Glomerular endothelial cell (primary cell): ENCODE data around the gene ADD1. TPM values are rescaled to one million over a fixed set of nuclear protein-coding genes. Genes with fewer than 3 reads are reported as not detected.

Source experiments
- DNase-seq: peaks from one replicate; pipeline ENCODE4 v3.0.0-alpha.2; 2011; ENCODE audit warnings: low read depth, low spot score; ENCODE audit errors: extremely low read depth
- total RNA-seq: library from RNA; depleted of rRNA; stranded (reverse); fragments of >200 nt; gene quantifications from 2 replicates; pipeline ENCODE4 v1.2.3, GENCODE V29; 2015

The ADD1 gene
- total RNA-seq, result 242 and 265 TPM in 2 replicates

DNA sequence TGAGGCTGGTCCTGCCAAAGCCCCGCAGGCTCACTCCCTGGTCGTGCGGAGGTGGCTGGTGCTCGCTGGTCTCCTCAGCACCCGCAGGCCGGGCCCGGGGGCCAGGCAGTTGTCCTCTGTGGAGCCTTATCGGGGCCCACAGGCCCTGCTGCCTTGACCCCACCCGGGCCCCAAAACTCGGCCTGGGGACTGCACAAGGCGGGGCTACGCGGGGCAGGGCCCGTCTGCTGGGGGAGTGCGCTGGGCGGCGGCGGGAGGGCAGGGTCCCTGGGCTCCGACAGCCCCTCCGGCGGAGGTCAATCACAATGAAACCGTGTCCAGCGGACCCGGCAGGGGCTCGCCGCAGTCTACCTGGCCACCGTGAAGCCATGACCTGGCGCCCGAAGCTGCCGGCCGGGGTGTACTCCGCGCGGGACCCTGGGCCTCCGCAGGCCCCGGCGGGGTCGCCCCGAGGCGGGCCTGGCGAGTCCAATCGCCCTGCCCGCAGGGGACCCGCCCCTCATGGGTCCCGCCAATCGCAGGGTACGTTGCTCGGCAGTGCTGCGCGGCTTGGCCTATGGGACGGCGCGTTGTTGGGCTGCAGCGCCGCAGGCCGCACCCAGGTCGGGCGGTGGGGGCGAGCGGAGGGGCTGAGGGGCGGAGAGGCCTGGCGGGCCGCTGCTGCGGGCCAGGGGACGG lies at the start of gene ADD1:
Gene ADD1 (plus strand): TSS at position 582 of the 678 bp plus-strand sequence. CDS start 32,072 bp downstream, outside the sequence.
- DNase-seq, result no peak

DNA sequence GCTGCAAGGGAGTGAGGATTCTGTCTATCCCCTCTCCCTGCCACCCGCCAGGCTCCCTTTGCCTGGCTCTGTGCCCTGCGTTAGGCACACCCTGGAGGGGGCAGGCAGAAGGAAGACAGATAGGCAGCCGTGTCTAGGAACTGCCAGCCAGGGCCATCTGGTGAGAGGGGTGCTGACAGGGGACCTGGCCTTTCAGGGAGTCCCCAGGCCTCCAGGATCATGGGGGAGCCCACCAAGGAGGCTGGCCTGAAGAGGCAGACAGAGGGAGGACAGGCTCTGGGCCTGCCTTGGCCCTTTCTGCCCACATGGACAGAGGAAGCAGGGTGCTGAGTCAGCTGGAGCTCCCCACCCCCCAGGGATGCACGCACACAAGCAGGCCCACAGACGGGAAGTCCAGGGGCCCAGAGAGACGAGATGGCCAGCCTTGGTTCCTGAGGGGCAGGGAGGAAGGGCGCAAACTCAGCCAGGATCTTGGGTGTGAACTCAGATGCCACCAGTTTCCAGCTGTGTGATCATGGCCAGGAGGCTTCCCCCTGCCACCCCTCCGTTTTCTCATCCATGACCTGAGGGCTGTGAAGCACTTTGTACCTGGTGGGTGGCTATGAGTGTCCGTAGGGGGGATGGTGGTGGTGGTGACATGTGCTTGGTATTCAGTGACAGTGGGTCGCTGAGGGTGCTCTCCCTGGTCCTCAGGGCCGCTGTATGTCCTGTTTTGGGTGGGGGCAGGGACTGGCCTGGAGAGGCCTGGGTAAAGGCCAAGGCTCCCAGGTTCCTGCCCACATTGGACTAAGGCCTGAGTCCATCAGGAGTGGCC lies 49.0 kb upstream of the ADD1 start:
- DNase-seq, result no peak

DNA sequence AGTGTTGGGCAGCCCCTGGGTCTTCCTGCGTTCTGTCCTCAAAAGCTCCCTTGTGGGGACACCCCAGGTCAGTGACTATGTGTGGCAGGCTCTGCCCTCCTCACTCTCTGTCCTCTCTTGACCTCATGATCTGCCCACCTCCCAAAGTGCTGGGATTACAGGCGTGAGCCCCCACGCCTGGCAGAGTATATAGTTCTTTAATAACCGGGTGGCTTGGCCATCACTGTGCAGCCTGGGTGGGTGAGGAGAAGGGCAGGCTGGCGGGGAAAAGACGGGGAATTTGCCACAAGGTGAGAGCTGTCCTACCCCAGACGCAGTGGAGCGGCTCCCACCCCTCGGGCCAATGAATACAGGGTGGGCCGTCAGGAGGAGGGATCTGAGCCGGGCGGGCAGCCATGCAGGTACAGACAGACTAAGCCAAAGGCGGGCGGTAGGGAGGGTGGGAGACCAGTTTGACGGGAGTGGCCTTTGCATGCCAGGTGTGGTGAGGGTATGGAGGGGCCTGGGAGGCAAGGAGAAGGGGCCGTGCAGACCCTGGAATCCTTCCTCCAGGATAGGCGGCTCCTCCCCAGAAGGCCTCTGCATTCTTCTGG lies 48.2 kb upstream of the ADD1 start:
- DNase-seq, result no peak

DNA sequence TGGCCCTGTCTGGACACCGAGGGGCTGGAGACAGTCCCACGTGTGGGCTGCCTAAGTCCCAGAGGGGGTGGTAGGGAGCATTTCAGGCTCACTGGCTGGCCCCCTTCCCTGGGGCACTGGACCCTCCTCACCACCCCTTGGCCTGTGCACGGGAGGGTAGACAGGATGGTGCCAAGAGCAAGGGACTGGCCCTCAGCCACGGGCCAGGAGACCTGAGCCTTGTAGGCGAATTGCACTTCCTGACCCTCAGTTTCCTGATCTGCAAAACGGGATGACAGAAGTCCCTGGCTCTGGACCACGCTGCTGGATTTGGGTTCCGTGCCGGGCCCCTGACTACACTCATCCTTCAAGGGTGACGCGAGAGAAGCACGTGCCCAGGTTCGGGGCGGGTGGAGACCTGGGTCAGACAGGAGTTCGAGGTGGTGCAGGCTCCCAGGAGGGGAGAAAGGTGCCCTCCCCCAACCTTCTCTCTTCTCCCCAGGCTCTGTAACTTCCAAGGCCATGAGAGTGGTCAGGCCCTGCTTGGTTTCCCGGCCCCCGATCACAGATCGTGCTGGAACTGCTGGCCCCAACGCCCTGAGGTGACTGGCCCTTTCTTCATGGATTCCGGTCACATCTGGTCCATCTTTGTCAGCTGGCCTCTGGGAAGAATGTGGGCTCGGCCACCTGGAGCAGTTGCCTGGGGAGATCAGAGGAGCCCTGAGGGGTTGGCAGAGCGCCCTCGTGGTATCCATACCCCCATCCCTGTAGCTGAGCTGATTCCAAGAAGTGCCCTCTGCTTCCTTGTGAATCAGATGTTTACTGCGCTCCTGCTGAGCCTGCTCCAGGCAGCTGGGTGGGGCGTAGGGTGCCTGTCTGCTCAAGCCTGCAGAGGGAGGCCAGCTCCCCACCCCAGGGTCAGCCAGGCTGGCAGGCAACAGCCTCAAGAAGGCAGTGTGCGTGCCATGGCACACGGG lies 47.5 kb upstream of the ADD1 start:
- no peak for DNase-seq

GRCh38 chr4:2796849-2797544 lies 46.6 kb upstream of the ADD1 start:
- DNase-seq, result no peak

- no peak for DNase-seq
These were observed 45.9 kb upstream of the ADD1 start for GRCh38 chr4:2797545-2798305.

- no peak for DNase-seq
These were observed 45.0 kb upstream of the ADD1 start for GRCh38 chr4:2798399-2799223.

- DNase-seq, result no peak
These were observed 44.3 kb upstream of the ADD1 start for GRCh38 chr4:2799224-2799911.

- no peak for DNase-seq
These were observed 43.5 kb upstream of the ADD1 start for GRCh38 chr4:2799971-2800690.

DNA sequence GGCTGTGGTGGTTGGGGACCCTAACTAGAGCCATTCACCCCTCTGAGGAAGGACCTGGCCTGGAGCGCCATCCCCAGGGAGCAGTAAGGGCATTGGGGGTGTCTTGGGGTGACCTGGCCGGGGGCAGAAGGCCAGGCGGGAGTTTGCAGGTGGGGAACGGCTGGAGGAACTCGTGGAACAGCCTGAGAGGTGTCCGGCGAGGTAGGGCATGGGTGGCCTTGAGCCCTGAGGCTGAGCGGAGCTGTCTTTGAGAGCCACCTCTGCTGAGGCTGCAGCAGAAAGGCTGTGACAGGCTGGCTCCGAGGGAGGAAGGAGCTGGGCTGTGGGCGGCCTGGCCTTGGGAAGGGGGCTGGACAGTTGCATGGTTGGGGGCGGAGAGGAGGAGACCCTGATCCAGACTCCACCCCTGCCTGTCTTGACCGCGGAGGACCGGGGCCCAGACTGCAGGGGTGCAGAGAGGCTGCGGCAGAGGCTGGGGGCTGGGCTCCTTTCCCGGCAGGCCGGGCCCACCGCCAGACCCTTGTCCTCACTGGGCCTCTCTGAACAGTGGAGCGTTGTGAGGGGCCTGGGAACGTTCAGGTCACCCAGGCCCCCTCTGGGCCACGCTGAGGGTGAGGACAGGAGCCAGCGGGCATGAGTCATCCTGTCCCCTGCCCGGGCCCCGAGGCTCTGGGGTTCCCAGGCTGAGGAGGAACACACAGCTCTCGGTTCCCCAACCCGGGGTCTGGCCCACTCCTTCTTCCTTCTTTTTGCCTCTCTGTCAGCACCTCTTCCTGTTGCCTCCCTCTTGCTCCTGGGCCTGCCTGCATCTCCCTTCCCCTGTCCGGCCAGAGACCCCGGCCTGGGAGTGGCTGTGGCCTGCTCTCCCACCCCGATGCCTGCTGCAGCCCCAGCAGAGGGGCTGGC lies 42.7 kb upstream of the ADD1 start:
- no peak for DNase-seq

- DNase-seq, result no peak
These were observed 40.8 kb upstream of the ADD1 start for GRCh38 chr4:2802618-2803531.

DNA sequence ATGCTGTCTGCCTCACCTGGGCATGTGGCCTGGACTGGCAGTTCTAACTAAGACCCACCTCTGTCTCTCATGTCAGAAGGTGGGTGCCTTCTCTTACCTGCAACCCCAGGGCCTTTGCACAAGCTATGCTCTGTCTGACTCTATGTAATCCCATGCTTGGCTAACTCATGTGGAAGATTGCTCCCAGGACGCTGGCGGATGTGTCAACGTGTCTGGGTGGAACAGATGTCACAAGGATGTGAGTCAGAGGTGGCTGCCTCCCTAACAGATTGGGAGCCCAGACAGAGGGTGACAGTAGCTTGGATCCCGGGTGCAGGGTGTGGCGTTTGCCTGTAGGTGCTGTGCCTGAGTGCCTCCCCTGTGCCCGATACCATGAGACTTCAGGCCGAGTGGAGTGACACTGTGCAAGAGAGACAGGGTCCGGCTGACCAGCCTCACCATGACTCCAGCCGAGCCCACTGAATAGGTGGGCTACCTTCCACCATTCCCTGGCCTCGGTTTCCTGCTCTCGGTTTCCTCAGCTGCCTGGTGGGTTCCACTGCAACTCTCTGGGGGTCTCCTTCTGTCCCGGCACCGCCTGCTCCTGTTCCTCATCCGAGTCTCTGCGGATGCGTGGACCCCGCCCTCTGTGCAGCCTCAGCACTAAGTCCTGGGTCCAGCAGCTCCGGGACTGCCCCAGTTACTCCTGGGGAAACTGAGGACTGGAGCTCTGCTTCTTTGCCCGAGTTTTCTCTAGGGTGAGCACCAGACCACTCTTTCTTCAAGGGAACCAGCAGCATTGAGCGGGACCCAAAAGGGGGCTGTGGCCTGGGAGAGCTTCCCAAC lies 39.8 kb upstream of the ADD1 start:
- no peak for DNase-seq

GRCh38 chr4:2804449-2804972 lies 39.1 kb upstream of the ADD1 start:
- DNase-seq, result no peak

DNA sequence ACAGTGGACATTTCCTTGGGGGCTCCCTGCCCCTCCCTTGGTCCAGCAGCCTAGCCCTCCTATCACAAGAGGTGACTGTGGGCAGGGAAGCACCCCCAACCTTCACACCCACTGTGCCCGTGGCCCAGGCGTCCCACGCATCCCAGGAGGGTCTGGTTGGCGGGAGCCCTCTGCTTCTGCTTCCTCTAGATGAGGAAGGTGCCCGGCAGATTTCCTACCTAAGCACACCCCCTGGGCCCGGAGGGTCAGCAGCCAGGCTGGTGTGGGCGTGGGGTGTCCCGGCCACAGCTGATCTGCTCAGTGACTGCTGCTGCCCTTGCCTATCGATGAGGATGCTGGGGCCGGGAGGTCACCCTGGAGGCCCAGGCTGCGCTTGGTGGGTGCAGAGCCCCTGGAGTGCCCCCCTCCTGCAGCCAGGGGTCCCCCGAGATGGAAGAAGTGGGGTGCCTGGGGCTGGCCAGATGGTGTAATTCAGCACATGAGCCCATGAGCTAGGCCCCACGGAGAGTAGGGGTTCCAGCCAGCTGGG lies 38.6 kb upstream of the ADD1 start:
- DNase-seq, result no peak
